Measurements from ENCODE around the gene ZNF362. TPM values are rescaled to one million over a fixed set of nuclear protein-coding genes. Genes with fewer than 3 reads are reported as not detected.
A peak's percentile ranks its signal among the peaks of the same experiment; 100 is the strongest.

ZNF362 gene
- total and polyA plus RNA-seq, 2 of the 13 experiments (the other 11 are each of a cell fraction or from before 2014, with no cell fraction given) = 8.3 to 14.2 TPM

GRCh38 chr1:33258788-33259274, 2.5 kb downstream of the ZNF362 start (continued):
- TF ChIP-seq ZNF839 (CRISPR knock-in tag; IDR thresholded peaks at IDR 0.05; ENCODE audit: borderline replicate concordance) (no peak), AGO2 (optimal IDR thresholded peaks at IDR 0.05; ENCODE audit: low read depth, low read length) (no peak), MIXL1 (CRISPR knock-in tag; IDR thresholded peaks at IDR 0.05) (0 out of 2 replicates have a peak, but pooled peaks have one; percentile 56), NKX3-1 (CRISPR knock-in tag; IDR thresholded peaks at IDR 0.05) (no peak), ZNF124 (CRISPR knock-in tag; IDR thresholded peaks at IDR 0.05) (no peak), ZIK1 (CRISPR knock-in tag; IDR thresholded peaks at IDR 0.05; ENCODE audit: borderline replicate concordance, low read depth) (no peak), MBNL3 (CRISPR knock-in tag; conservative IDR thresholded peaks at IDR 0.05) (no peak), SALL1 (CRISPR knock-in tag; IDR thresholded peaks at IDR 0.05) (peak; percentile 85), NFYB (CRISPR knock-in tag; IDR thresholded peaks at IDR 0.05) (no peak), ZNF737 (CRISPR knock-in tag; IDR thresholded peaks at IDR 0.05; ENCODE audit: borderline replicate concordance) (no peak), CEBPB (IDR thresholded peaks at IDR 0.05; ENCODE audit: borderline replicate concordance, low read depth, low read length) (no peak), TRAFD1 (CRISPR knock-in tag; IDR thresholded peaks at IDR 0.05; ENCODE audit: borderline replicate concordance) (no peak), ZNF615 (CRISPR knock-in tag; IDR thresholded peaks at IDR 0.05; ENCODE audit: borderline replicate concordance) (no peak), MZF1 (CRISPR knock-in tag; IDR thresholded peaks at IDR 0.05; ENCODE audit: borderline replicate concordance) (no peak), ZNF510 (CRISPR knock-in tag; IDR thresholded peaks at IDR 0.05; ENCODE audit: low read depth) (no peak), SIX1 (CRISPR knock-in tag; IDR thresholded peaks at IDR 0.05; ENCODE audit: borderline replicate concordance) (peak; percentile 90), ZFYVE20 (CRISPR knock-in tag; IDR thresholded peaks at IDR 0.05; ENCODE audit: borderline replicate concordance, low read depth) (no peak), NFE2 (CRISPR knock-in tag; IDR thresholded peaks at IDR 0.05) (no peak), ZNF530 (CRISPR knock-in tag; IDR thresholded peaks at IDR 0.05; ENCODE audit: low read depth) (no peak), KLF11 (CRISPR knock-in tag; IDR thresholded peaks at IDR 0.05) (no peak), ZNF354B (CRISPR knock-in tag; IDR thresholded peaks at IDR 0.05) (no peak)
- TF ChIP-seq, protein P1, sequence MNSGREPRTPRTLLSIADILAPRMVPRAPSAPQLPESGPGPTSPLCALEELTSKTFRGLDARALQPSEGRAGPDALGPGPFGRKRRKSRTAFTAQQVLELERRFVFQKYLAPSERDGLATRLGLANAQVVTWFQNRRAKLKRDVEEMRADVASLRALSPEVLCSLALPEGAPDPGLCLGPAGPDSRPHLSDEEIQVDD (CRISPR knock-in tag; IDR thresholded peaks at IDR 0.05; ENCODE audit: borderline replicate concordance) = no peak
- TF ChIP-seq, protein P2, sequence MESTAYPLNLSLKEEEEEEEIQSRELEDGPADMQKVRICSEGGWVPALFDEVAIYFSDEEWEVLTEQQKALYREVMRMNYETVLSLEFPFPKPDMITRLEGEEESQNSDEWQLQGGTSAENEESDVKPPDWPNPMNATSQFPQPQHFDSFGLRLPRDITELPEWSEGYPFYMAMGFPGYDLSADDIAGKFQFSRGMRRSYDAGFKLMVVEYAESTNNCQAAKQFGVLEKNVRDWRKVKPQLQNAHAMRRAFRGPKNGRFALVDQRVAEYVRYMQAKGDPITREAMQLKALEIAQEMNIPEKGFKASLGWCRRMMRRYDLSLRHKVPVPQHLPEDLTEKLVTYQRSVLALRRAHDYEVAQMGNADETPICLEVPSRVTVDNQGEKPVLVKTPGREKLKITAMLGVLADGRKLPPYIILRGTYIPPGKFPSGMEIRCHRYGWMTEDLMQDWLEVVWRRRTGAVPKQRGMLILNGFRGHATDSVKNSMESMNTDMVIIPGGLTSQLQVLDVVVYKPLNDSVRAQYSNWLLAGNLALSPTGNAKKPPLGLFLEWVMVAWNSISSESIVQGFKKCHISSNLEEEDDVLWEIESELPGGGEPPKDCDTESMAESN (CRISPR knock-in tag; conservative IDR thresholded peaks at IDR 0.05) = no peak
- TF ChIP-seq, protein P3, sequence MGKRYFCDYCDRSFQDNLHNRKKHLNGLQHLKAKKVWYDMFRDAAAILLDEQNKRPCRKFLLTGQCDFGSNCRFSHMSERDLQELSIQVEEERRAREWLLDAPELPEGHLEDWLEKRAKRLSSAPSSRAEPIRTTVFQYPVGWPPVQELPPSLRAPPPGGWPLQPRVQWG (CRISPR knock-in tag; IDR thresholded peaks at IDR 0.05; ENCODE audit: borderline replicate concordance, low read depth) = no peak
- TF ChIP-seq, protein P4, sequence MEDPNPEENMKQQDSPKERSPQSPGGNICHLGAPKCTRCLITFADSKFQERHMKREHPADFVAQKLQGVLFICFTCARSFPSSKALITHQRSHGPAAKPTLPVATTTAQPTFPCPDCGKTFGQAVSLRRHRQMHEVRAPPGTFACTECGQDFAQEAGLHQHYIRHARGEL (CRISPR knock-in tag; IDR thresholded peaks at IDR 0.05) = no peak
- TF ChIP-seq, protein P5, sequence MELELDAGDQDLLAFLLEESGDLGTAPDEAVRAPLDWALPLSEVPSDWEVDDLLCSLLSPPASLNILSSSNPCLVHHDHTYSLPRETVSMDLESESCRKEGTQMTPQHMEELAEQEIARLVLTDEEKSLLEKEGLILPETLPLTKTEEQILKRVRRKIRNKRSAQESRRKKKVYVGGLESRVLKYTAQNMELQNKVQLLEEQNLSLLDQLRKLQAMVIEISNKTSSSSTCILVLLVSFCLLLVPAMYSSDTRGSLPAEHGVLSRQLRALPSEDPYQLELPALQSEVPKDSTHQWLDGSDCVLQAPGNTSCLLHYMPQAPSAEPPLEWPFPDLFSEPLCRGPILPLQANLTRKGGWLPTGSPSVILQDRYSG (CRISPR knock-in tag; IDR thresholded peaks at IDR 0.05) = no peak

All from HepG2 (cell line).